ENCODE results near the gene BMPR1B.

- TF ChIP-seq HDAC3 (IDR thresholded peaks at IDR 0.05; ENCODE audit: borderline replicate concordance, partially characterized antibody) = no peak
- TF ChIP-seq CTCF (IDR thresholded peaks at IDR 0.05 in 2 of 3, conservative IDR thresholded peaks at IDR 0.05 in 1 of 3; ENCODE audit: insufficient read depth in 2 of 3, low read depth in 1 of 3, low read length in 3 of 3) = no peak
- TF ChIP-seq TCF7L2 (IDR thresholded peaks at IDR 0.05; ENCODE audit: low read depth, low read length) = no peak
These were observed 43.2 kb upstream of the BMPR1B start for GRCh38 chr4:94714365-94715160.
